HUES48 (cell line): ENCODE results near the gene RNF181.

Experiments
- H3K27ac ChIP-seq: one replicate; pipeline ENCODE4 v1.7.0; 2013; ENCODE audit warnings: low read depth, low read length, inconsistent platforms
- H3K27me3 ChIP-seq: 2 replicates; pipeline ENCODE4 v1.6.1; 2013; ENCODE audit warnings: mild to moderate bottlenecking, low read length; ENCODE audit not compliant: control insufficient read depth, insufficient read depth
- H3K36me3 ChIP-seq: 2 replicates; pipeline ENCODE4 v1.6.1; 2013; ENCODE audit warnings: low read length; ENCODE audit not compliant: control insufficient read depth, insufficient read depth
- H3K4me1 ChIP-seq: 2 replicates; pipeline ENCODE4 v1.6.1; 2013; ENCODE audit warnings: mild to moderate bottlenecking, low read length; ENCODE audit not compliant: control insufficient read depth, insufficient read depth
- H3K4me3 ChIP-seq: 2 replicates; pipeline ENCODE4 v1.5.1; 2013; ENCODE audit warnings: mild to moderate bottlenecking, low read depth, low read length
- H3K9ac ChIP-seq: 2 replicates; pipeline ENCODE4 v1.6.1; 2013; ENCODE audit warnings: mild to moderate bottlenecking, low read depth, low read length, moderate library complexity
- H3K9me3 ChIP-seq: 2 replicates; pipeline ENCODE4 v1.6.1; 2013; ENCODE audit warnings: low read length; ENCODE audit not compliant: control insufficient read depth, insufficient read depth

Gene RNF181

GRCh38 chr2:85595301-85596025 is at the start of gene RNF181:
Gene RNF181 (plus strand): TSS chr2:85595745. CDS start chr2:85595764, 19 bp downstream.
- Histone ChIP-seq H3K27me3 (no peaks in the 10 kb centered on the region), H3K4me1 (peaks cover 3% of the 10 kb centered on the region; the same call in 1 of the 2 replicates), H3K9me3 (no peaks in the 10 kb centered on the region), H3K9ac (peak within 1 kb of the TSS; percentile 83), H3K4me3 (peak within 1 kb of the TSS; percentile 95), H3K27ac (peak within 1 kb of the TSS; percentile 90), H3K36me3 (peaks cover 24% of the 10 kb centered on the region)

GRCh38 chr2:85545780-85546240 is 49.7 kb upstream of the RNF181 start:
- Histone ChIP-seq H3K9ac (no peak overlapping the region), H3K4me1 (peaks cover 14% of the 10 kb centered on the region; the same call in 1 of the 2 replicates), H3K36me3 (peaks cover 73% of the 10 kb centered on the region)

GRCh38 chr2:85547089-85547858 is 48.3 kb upstream of the RNF181 start:
- H3K4me3 ChIP-seq, result no peak overlapping the region
- H3K4me1 ChIP-seq, result no peaks in the 10 kb centered on the region; the same call in 1 of the 2 replicates
- H3K9ac ChIP-seq, result no peak overlapping the region
- H3K27ac ChIP-seq, result peak overlapping the region; percentile 21
- no peaks in the 10 kb centered on the region for H3K27me3 ChIP-seq
- no peaks in the 10 kb centered on the region for H3K9me3 ChIP-seq
- peaks cover 71% of the 10 kb centered on the region for H3K36me3 ChIP-seq

More at GRCh38 chr2:85545780-85546240, 49.7 kb upstream of the RNF181 start:
- Histone ChIP-seq H3K27me3 (no peaks in the 10 kb centered on the region), H3K9me3 (no peaks in the 10 kb centered on the region), H3K4me3 (no peak overlapping the region), H3K27ac (peak overlapping the region; percentile 43)

GRCh38 chr2:85547859-85548607 is 47.5 kb upstream of the RNF181 start:
- Histone ChIP-seq H3K9ac (no peak overlapping the region), H3K27ac (no peak overlapping the region), H3K36me3 (peaks cover 71% of the 10 kb centered on the region)

GRCh38 chr2:85548608-85548900 is 47.0 kb upstream of the RNF181 start:
- peaks cover 69% of the 10 kb centered on the region for H3K36me3 ChIP-seq
- H3K9ac ChIP-seq, result no peak overlapping the region
- H3K27ac ChIP-seq, result no peak overlapping the region
- H3K4me3 ChIP-seq, result no peak overlapping the region
- H3K4me1 ChIP-seq, result no peaks in the 10 kb centered on the region
- no peaks in the 10 kb centered on the region for H3K27me3 ChIP-seq
- no peaks in the 10 kb centered on the region for H3K9me3 ChIP-seq

More at GRCh38 chr2:85547859-85548607, 47.5 kb upstream of the RNF181 start:
- H3K4me3 ChIP-seq, result no peak overlapping the region
- no peaks in the 10 kb centered on the region for H3K27me3 ChIP-seq
- no peaks in the 10 kb centered on the region for H3K9me3 ChIP-seq
- no peaks in the 10 kb centered on the region for H3K4me1 ChIP-seq

GRCh38 chr2:85549095-85549494 is 46.5 kb upstream of the RNF181 start:
- H3K4me3 ChIP-seq, result no peak overlapping the region
- no peak overlapping the region for H3K9ac ChIP-seq
- no peaks in the 10 kb centered on the region for H3K27me3 ChIP-seq
- H3K27ac ChIP-seq, result no peak overlapping the region
- H3K36me3 ChIP-seq, result peaks cover 68% of the 10 kb centered on the region
- H3K9me3 ChIP-seq, result no peaks in the 10 kb centered on the region
- H3K4me1 ChIP-seq, result no peaks in the 10 kb centered on the region

GRCh38 chr2:85549826-85550225 is 45.7 kb upstream of the RNF181 start:
- H3K27ac ChIP-seq, result peak overlapping the region; percentile 9

GRCh38 chr2:85550486-85550885 is 45.1 kb upstream of the RNF181 start:
- Histone ChIP-seq H3K9ac (no peak overlapping the region), H3K27ac (peak overlapping the region; percentile 8), H3K36me3 (peaks cover 68% of the 10 kb centered on the region)

More at GRCh38 chr2:85549826-85550225, 45.7 kb upstream of the RNF181 start:
- H3K4me3 ChIP-seq, result no peak overlapping the region
- H3K4me1 ChIP-seq, result no peaks in the 10 kb centered on the region
- no peaks in the 10 kb centered on the region for H3K27me3 ChIP-seq
- no peak overlapping the region for H3K9ac ChIP-seq
- peaks cover 68% of the 10 kb centered on the region for H3K36me3 ChIP-seq
- no peaks in the 10 kb centered on the region for H3K9me3 ChIP-seq

GRCh38 chr2:85551698-85552678 is 43.6 kb upstream of the RNF181 start:
- Histone ChIP-seq H3K27me3 (no peaks in the 10 kb centered on the region), H3K36me3 (peaks cover 77% of the 10 kb centered on the region), H3K27ac (no peak overlapping the region), H3K9ac (no peak overlapping the region), H3K9me3 (no peaks in the 10 kb centered on the region), H3K4me1 (no peaks in the 10 kb centered on the region), H3K4me3 (no peak overlapping the region)

More at GRCh38 chr2:85550486-85550885, 45.1 kb upstream of the RNF181 start:
- Histone ChIP-seq H3K9me3 (no peaks in the 10 kb centered on the region), H3K4me1 (no peaks in the 10 kb centered on the region), H3K4me3 (no peak overlapping the region), H3K27me3 (no peaks in the 10 kb centered on the region)

GRCh38 chr2:85553184-85553583 is 42.4 kb upstream of the RNF181 start:
- Histone ChIP-seq H3K9me3 (no peaks in the 10 kb centered on the region), H3K4me1 (no peaks in the 10 kb centered on the region), H3K4me3 (no peak overlapping the region), H3K27ac (no peak overlapping the region), H3K27me3 (no peaks in the 10 kb centered on the region), H3K9ac (no peak overlapping the region), H3K36me3 (peaks cover 88% of the 10 kb centered on the region)
